ENCODE measurements around the gene OTUD5.

GRCh38 chrX:48893556-48894348 lies 63.7 kb downstream of the OTUD5 start:
- TF ChIP-seq CTCF (conservative IDR thresholded peaks at IDR 0.05) (no peak), ZFX (IDR thresholded peaks at IDR 0.05) (no peak)

Measured in C4-2B (cell line).